HAP-1 (cell line): ENCODE measurements around the gene FRMD6.

Experiments
- DNase-seq, 2 experiments: peaks; one replicate each; pipeline ENCODE4 v3.0.0-alpha.2; 2016 to 2020; ENCODE audit warnings: low spot score in 2 of 2
- H3K27me3 ChIP-seq: fragments of 250-450 bp; sonication (Bioruptor Pico); 2 replicates; pipeline ENCODE4 v1.5.1; 2020; ENCODE audit warnings: low read depth, mild to moderate bottlenecking, moderate library complexity
- H3K36me3 ChIP-seq: fragments of 250-450 bp; sonication (Bioruptor Pico); replicated peaks from 2 replicates; pipeline ENCODE4 v1.5.1; 2020; ENCODE audit warnings: mild to moderate bottlenecking
- H3K4me1 ChIP-seq: fragments of 250-450 bp; sonication (Bioruptor Pico); 2 replicates; pipeline ENCODE4 v1.5.1; 2020; ENCODE audit warnings: mild to moderate bottlenecking
- H3K4me3 ChIP-seq: fragments of 250-450 bp; sonication (Bioruptor Pico); 2 replicates; pipeline ENCODE4 v1.5.1; 2020; ENCODE audit warnings: mild to moderate bottlenecking, moderate library complexity
- H3K9me3 ChIP-seq: fragments of 250-450 bp; sonication (Bioruptor Pico); 2 replicates; pipeline ENCODE4 v1.5.1; 2020; ENCODE audit warnings: mild to moderate bottlenecking, moderate library complexity
- in situ Hi-C: fragments of 300-500 bp; cut with MboI; formaldehyde crosslinking; loops from 3 replicates; pipeline ENCODE4 v1.14.3; 2020; ENCODE audit warnings: low sequenced_read_pairs, inconsistent platforms, mixed read lengths

Gene FRMD6

DNA sequence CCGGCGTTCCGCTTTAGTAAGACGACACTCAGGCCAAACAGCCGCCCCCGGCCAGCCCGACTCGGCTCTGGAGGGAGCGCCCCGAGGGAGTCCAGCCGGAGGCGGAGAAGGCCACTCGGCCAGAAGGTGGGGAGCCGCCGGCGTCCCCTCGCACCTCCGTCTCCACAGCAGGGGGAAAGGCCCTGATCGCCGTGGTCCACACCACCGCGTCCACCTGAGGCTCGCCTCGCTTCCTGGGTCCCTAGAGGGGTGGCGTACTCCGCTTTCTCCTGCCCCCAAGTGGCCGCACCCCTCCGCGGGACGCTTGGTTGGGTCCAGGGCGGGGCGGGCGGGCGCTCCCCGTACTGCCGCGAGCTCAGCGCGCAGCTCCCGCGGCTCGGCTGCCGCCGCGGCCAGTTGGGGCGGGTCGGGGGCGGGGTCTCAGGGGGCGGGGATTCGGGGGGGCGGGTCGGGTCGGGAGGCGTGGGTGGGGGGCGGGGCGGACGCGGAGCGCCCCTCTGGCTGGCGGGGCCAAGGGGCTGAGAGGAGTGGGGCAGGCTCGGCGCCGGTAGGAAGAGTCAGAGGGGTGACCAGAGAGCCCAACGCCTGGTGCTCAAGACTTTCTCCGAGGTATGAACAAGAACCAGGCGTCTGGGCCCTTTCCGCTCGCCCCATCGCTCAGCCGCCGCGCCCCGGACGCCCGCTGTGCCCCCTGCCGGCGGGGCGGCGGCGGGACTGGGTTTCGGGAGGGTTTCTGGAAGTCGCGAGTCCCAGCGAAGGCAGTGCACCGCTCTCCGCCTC is at the start of gene FRMD6:
TSS of gene FRMD6 (plus strand) at position 523 of the 780 bp plus-strand sequence. CDS start 37,927 bp downstream, outside the sequence.
- Histone ChIP-seq H3K4me3 (peak within 1 kb of the TSS; percentile 76), H3K9me3 (no peaks in the 10 kb centered on the region), H3K27me3 (no peaks in the 10 kb centered on the region), H3K36me3 (no peaks in the 10 kb centered on the region), H3K4me1 (peaks cover 18% of the 10 kb centered on the region)
- in situ Hi-C loops = loop anchor here (10.0 kb wide), 1 partner anchor 123 kb away; no protein-coding TSS in a partner anchor
- peak; percentile 67 to 88 for DNase-seq

DNA sequence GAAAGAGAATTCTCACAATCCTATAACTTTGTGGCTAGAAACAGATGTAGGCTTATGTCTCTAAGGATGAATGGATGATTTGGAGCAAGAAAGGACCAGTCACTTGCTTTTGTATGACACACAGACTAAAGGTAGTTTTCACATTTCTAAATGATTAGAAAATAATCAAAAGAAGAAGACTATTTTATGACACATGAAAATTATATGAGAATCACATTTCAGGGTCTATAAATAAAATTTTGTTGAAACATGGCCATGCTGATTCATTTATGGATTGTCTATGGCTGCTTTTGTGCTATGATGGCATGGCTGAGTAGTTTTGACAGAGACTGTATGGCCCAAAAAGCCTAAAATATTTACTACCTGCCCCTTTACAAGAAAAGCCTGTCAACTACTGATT is 49.4 kb upstream of the FRMD6 start:
- in situ Hi-C loops = no loop called here
- Histone ChIP-seq H3K4me3 (no peak overlapping the region), H3K27me3 (no peaks in the 10 kb centered on the region), H3K4me1 (no peaks in the 10 kb centered on the region), H3K9me3 (no peaks in the 10 kb centered on the region), H3K36me3 (no peaks in the 10 kb centered on the region)
- no peak for DNase-seq

DNA sequence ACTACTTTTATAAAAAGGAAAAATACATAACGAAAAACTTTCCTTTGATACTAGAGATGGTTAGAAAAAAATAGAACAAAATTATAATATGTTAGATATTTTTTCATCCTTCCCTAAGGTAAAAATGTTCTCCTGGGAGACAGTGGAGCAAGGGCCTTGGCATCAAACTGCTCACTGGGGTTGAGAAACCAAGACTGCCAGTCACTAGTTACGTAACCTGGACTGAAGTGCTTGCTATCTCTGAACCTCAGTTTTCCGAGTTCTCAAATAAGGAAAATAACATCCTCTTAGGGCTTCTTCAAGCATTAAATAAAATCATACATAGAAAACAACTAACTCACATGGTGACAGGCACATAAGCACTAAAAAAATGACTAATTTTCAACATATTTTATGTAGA is 48.2 kb upstream of the FRMD6 start:
- no peaks in the 10 kb centered on the region for H3K4me1 ChIP-seq
- in situ Hi-C loops = no loop called here
- H3K9me3 ChIP-seq = no peaks in the 10 kb centered on the region
- no peaks in the 10 kb centered on the region for H3K36me3 ChIP-seq
- DNase-seq = no peak
- no peaks in the 10 kb centered on the region for H3K27me3 ChIP-seq
- H3K4me3 ChIP-seq = no peak overlapping the region

DNA sequence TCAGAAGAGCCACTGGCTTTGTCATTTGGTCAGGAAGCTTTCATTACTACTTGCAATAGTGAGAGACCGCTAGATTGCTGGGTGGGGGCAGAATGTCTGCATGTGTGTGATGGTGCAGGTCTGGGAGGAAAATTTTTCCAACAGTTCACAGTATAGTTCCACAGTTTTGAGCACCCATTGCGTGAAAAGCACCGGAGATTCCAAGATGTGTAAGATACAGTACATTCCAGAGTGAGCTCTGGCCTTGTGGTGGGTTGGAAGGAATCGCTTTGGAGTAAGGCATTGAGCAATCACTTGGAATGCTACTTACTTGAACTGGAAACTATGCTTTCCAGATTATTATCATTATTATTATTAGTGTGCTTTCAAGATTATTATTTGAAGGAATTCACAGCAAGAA is 47.6 kb upstream of the FRMD6 start:
- no peak overlapping the region for H3K4me3 ChIP-seq
- in situ Hi-C loops = no loop called here
- DNase-seq = no peak

DNA sequence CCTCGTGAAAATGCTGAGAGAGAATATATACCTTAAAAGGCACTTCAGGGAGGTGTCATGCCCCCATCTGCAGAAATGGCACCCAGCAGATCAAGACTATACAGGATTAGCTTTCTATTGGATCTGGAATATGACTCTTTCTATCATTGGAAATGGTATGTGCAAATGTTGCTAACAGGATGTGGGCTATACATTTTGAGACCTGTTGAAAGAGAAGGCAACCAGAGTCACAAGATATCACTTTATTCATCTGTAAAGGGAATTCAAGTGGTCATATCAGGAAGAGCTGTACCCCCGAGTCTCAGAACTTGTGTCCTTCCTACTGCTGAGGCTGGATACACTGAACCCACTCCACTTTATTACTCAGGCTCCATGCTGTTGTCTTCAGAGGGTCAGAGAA is 46.1 kb upstream of the FRMD6 start:
- no peak overlapping the region for H3K4me3 ChIP-seq
- no peaks in the 10 kb centered on the region for H3K27me3 ChIP-seq
- H3K9me3 ChIP-seq = no peaks in the 10 kb centered on the region
- no peaks in the 10 kb centered on the region for H3K36me3 ChIP-seq
- no peaks in the 10 kb centered on the region for H3K4me1 ChIP-seq
- in situ Hi-C loops = no loop called here
- DNase-seq = no peak

More for the DNA sequence above, 47.6 kb upstream of the FRMD6 start:
- Histone ChIP-seq H3K36me3 (no peaks in the 10 kb centered on the region), H3K4me1 (no peaks in the 10 kb centered on the region), H3K27me3 (no peaks in the 10 kb centered on the region), H3K9me3 (no peaks in the 10 kb centered on the region)

DNA sequence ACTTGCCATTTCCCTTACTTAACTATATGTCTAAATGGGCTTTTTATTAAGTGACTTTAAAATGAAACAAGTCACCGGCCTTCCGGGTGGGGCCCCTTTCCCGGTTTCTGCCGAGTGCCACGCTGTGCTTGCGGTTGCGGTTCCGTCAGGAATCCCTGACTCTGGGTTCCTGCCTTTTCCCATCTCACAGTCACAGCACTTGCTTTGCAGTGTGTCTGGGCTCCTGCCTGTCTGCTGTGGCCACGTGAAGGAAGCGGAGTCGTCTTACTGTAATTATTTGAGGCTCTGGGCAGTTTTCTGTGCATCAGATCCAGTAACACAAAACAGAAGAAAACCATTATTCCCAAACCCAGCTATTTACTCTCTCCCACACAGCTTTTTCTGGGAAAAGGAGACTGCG is 44.0 kb upstream of the FRMD6 start:
- DNase-seq = no peak
- H3K4me1 ChIP-seq = no peaks in the 10 kb centered on the region
- H3K36me3 ChIP-seq = no peaks in the 10 kb centered on the region
- in situ Hi-C loops = no loop called here
- H3K27me3 ChIP-seq = no peaks in the 10 kb centered on the region
- H3K4me3 ChIP-seq = no peak overlapping the region
- H3K9me3 ChIP-seq = no peaks in the 10 kb centered on the region

DNA sequence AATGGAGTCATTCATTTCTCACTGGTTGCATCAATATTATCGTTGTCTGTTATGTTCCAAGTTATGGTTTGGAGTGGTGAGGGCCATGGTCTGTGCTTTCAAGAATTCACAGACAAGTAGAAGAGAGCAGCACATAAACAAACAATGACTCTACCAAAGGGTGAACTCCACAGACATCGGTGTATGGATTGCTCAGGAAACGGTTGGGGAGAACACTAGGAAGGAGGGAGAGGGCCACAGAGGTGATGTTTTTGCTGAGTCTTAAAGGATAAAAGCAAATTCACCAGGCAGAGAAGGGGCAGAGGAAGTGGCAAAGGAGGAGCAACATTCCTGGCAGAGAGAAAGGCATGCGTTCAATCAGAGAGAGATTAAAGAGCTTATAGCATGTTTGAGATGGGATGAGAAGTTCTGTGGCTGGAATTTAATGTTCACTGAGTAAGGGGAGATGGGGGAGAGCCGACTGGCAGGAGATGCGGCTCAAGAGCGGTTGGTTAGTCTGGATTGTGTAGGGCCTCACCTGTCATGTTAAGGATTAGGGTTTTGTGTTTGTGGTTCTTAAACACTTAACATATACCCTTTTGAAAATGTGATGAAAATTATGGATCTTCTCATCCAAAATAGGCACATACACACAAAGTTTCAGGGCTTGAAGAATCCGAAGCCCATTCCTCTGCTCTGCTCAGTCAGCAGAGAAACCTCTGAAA is 42.3 kb upstream of the FRMD6 start:
- Histone ChIP-seq H3K4me1 (no peaks in the 10 kb centered on the region), H3K9me3 (no peaks in the 10 kb centered on the region), H3K27me3 (no peaks in the 10 kb centered on the region), H3K36me3 (no peaks in the 10 kb centered on the region), H3K4me3 (no peak overlapping the region)
- in situ Hi-C loops = no loop called here
- no peak for DNase-seq

DNA sequence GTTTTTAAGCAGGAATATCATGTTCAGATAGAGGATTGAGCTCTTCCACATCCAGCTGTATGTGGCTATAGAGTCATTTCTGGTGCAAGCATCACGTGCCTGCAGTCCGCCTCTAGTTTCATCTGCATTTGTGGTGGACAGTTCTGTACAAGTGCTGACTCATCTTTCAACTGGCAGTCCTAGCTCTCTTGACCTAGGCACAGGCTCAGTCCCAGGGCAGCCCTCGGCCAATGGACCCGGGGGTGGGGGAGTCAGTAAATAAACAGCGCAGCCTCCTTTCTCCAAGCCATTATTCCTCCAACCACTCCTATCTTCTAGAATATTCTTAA is 41.8 kb upstream of the FRMD6 start:
- Histone ChIP-seq H3K9me3 (no peaks in the 10 kb centered on the region), H3K36me3 (no peaks in the 10 kb centered on the region), H3K27me3 (no peaks in the 10 kb centered on the region), H3K4me3 (no peak overlapping the region), H3K4me1 (no peaks in the 10 kb centered on the region)
- DNase-seq = no peak
- in situ Hi-C loops = no loop called here

DNA sequence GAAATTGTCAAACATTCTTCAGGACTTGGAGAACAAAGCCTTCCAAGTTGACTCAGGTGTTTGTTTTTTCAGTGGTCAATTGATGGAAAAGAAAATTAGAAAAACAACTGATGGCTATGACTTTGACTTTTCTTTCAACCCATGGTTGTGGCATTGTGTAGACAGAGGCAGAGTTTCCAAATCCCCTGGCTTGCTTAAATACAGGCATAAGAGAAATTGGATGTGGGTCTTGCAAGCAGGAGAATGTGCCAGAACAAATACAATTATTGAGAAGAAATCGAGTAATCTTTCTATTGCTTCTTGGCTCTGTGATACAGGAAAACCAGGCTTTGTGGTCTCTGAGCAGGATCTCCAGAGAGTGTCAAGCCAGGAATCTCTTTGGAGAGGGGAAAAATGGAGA is 40.9 kb upstream of the FRMD6 start:
- H3K9me3 ChIP-seq = no peaks in the 10 kb centered on the region
- DNase-seq = no peak
- no peak overlapping the region for H3K4me3 ChIP-seq
- H3K36me3 ChIP-seq = no peaks in the 10 kb centered on the region
- no peaks in the 10 kb centered on the region for H3K27me3 ChIP-seq
- no peaks in the 10 kb centered on the region for H3K4me1 ChIP-seq
- in situ Hi-C loops = no loop called here

DNA sequence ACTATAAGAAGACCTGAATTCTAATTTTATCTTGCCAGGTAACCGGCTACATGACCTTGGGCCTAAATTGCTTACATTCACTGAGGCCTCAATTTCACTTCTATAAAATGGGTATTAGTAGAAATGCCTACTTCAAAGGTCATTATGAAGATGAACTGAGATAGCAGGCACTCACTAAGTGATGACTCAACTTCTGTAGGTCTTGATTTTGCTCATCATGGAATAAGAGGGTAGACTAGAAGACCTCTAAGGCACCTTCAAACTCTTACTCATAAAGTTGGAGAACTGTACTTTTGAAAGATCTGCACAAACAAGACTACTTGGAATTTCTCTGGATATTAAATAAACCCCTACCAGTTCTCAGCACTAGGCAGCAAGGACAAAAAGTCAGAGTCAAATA is 39.3 kb upstream of the FRMD6 start:
- no peak overlapping the region for H3K4me3 ChIP-seq
- H3K36me3 ChIP-seq = no peaks in the 10 kb centered on the region
- in situ Hi-C loops = no loop called here
- no peaks in the 10 kb centered on the region for H3K27me3 ChIP-seq
- no peaks in the 10 kb centered on the region for H3K9me3 ChIP-seq
- H3K4me1 ChIP-seq = no peaks in the 10 kb centered on the region
- DNase-seq = no peak

DNA sequence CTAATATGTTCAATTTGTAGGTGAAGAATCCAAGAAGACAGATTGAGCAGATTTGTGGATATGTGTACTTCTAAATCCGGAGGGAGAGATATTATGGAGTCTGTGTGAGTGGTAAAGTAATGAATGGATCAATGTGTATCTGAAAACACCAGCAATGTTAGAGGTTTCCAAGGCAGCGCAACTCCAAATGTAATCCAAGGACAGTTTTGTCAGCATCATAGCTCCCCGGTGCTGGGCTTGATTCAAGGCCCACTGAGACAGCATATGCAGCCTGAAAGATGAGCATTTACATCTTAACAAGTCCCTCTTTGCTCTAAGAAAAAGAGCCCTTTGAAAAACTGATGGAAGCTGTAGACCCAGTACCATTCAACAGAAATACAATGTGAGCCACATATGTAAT is 38.3 kb upstream of the FRMD6 start:
- DNase-seq = no peak
- Histone ChIP-seq H3K4me3 (no peak overlapping the region), H3K36me3 (no peaks in the 10 kb centered on the region), H3K27me3 (no peaks in the 10 kb centered on the region), H3K4me1 (no peaks in the 10 kb centered on the region), H3K9me3 (no peaks in the 10 kb centered on the region)
- in situ Hi-C loops = no loop called here

DNA sequence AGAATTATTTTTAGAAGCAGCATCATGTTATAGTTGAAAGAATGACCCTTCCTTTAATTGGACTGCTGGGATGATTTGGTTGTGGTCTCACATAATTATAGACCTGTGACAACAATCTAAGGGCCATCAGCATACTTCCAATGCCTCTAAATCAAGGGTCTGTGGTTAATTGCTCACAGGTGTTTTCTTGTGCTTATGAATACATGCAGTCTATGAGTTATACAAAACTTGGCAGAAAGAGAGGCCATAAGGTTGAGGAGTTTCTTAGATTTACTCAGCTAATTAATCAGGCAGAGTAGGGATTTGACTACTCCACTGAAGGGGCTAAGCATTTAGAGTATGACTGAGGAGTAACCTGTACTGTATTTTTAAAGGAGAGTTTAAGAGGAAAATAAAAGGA is 37.0 kb upstream of the FRMD6 start:
- H3K4me3 ChIP-seq = no peak overlapping the region
- H3K4me1 ChIP-seq = no peaks in the 10 kb centered on the region
- no peaks in the 10 kb centered on the region for H3K9me3 ChIP-seq
- no peak for DNase-seq
- no peaks in the 10 kb centered on the region for H3K36me3 ChIP-seq
- no peaks in the 10 kb centered on the region for H3K27me3 ChIP-seq
- in situ Hi-C loops = no loop called here

DNA sequence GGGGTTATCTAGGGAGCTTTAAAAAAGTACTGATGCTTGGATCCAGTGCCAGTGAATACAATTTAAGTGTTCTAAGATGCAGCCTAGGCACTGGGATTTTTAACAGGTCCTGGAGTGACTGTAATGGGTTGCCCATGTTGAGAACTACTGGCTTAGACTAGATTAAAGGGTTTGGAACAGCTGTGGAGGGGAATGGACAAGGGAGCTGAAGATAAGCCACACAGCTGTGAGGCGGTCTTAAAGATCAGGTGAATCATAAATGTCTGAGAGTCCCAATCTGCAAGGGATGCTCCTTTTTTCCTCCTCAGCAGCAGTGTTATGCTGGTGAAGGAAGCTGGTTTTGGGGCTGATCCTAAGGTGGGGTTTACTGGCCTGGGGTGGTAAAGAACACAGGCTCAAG is 35.5 kb upstream of the FRMD6 start:
- in situ Hi-C loops = no loop called here
- Histone ChIP-seq H3K27me3 (no peaks in the 10 kb centered on the region), H3K36me3 (no peaks in the 10 kb centered on the region), H3K9me3 (no peaks in the 10 kb centered on the region), H3K4me1 (no peaks in the 10 kb centered on the region), H3K4me3 (no peak overlapping the region)
- DNase-seq = no peak

DNA sequence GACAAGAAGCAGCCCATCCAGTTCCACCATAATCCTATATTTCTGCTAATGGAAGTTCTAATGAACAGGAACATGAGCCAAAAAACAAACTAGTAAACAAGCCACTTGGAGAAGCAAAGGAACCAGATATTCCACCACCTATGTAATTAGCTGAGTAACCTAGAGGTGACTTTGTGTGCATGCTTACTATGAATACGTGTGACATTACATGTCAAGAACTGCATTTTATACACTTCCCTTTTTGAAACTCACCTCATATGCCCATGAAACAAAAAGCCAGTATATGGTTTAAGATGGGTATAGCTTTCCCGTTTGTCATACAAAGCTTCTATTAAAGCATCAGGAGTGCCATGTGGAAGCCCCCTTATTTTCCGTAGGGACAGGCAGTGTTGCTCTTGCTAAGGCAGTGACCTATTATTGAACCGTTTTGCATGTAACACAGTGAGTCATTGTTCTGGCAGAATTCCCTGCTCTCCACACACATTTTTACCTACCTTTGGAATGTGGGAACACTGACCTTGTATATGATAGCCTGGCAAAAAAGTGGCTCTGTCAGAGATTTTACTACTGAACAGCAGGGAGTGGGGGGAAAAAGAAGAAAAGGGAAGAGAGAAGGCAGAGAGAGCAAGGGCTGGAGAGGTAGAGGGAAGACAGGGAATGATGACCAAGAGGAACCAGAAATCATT is 34.8 kb upstream of the FRMD6 start:
- Histone ChIP-seq H3K27me3 (no peaks in the 10 kb centered on the region), H3K36me3 (no peaks in the 10 kb centered on the region), H3K4me3 (no peak overlapping the region), H3K9me3 (no peaks in the 10 kb centered on the region), H3K4me1 (no peaks in the 10 kb centered on the region)
- in situ Hi-C loops = no loop called here
- DNase-seq = no peak
